H9 (cell line): Measurements from ENCODE around the gene BMPR1A. TPM values are rescaled to one million over a fixed set of nuclear protein-coding genes. Genes with fewer than 3 reads are reported as not detected.

Experiments
- DNase-seq: peaks from one replicate; pipeline ENCODE4 v3.0.0-alpha.2; 2017
- H2AFZ ChIP-seq: one replicate; pipeline ENCODE4 v1.6.1; 2013; ENCODE audit warnings: mild to moderate bottlenecking, low read length, control low read depth, moderate library complexity
- H2AK5ac ChIP-seq: 2 replicates; pipeline ENCODE4 v1.6.1; 2013; ENCODE audit warnings: low read length, control low read depth, mixed read lengths; ENCODE audit not compliant: insufficient read length
- H2BK120ac ChIP-seq: one replicate; pipeline ENCODE4 v1.6.1; 2013; ENCODE audit warnings: low read depth, mild to moderate bottlenecking, low read length, control low read depth, inconsistent platforms; ENCODE audit not compliant: poor library complexity, severe bottlenecking
- H2BK12ac ChIP-seq: 2 replicates; pipeline ENCODE4 v1.6.1; 2013; ENCODE audit warnings: low read length, control low read depth, mixed read lengths, low read depth; ENCODE audit not compliant: insufficient read length
- H2BK15ac ChIP-seq: 2 replicates; pipeline ENCODE4 v1.6.1; 2013; ENCODE audit warnings: low read depth, low read length, control low read depth
- H2BK20ac ChIP-seq: one replicate; pipeline ENCODE4 v1.6.1; 2013; ENCODE audit warnings: low read depth, mild to moderate bottlenecking, low read length, control low read depth, inconsistent platforms; ENCODE audit not compliant: poor library complexity, severe bottlenecking
- H2BK5ac ChIP-seq: 2 replicates; pipeline ENCODE4 v1.6.1; 2013; ENCODE audit warnings: low read length, control low read depth, mixed read lengths; ENCODE audit not compliant: insufficient read length
- H3K14ac ChIP-seq: 2 replicates; pipeline ENCODE4 v1.6.1; 2013; ENCODE audit warnings: low read length, control low read depth; ENCODE audit not compliant: insufficient read depth
- H3K18ac ChIP-seq: 2 replicates; pipeline ENCODE4 v1.6.1; 2013; ENCODE audit warnings: low read depth, mild to moderate bottlenecking, mixed read lengths, low read length, control low read depth; ENCODE audit not compliant: insufficient read length
- H3K23ac ChIP-seq: 2 replicates; pipeline ENCODE4 v1.6.1; 2013; ENCODE audit warnings: low read length, control low read depth, mixed read lengths, low read depth; ENCODE audit not compliant: insufficient read length
- H3K23me2 ChIP-seq: 2 replicates; pipeline ENCODE4 v1.6.1; 2013; ENCODE audit warnings: low read depth, mild to moderate bottlenecking, mixed read lengths, low read length, control low read depth; ENCODE audit not compliant: insufficient read length, poor library complexity, severe bottlenecking
- H3K27ac ChIP-seq: 2 replicates; pipeline ENCODE4 v1.5.1; 2013; ENCODE audit warnings: low read length, control low read depth, mixed read lengths, low read depth; ENCODE audit not compliant: insufficient read length
- H3K27me3 ChIP-seq: 2 replicates; pipeline ENCODE4 v1.6.1; 2013; ENCODE audit warnings: low read length, control low read depth, inconsistent platforms; ENCODE audit not compliant: insufficient read depth
- H3K4ac ChIP-seq: 2 replicates; pipeline ENCODE4 v1.6.1; 2013; ENCODE audit warnings: low read depth, mild to moderate bottlenecking, control low read depth, inconsistent platforms, low read length, moderate library complexity
- H3K4me1 ChIP-seq: 2 replicates; pipeline ENCODE4 v1.6.1; 2013; ENCODE audit warnings: low read length, control low read depth, inconsistent platforms; ENCODE audit not compliant: insufficient read depth
- H3K4me2 ChIP-seq: 2 replicates; pipeline ENCODE4 v1.6.1; 2013; ENCODE audit warnings: low read length, control low read depth, mixed read lengths; ENCODE audit not compliant: insufficient read length, insufficient read depth
- H3K56ac ChIP-seq: 2 replicates; pipeline ENCODE4 v1.6.1; 2013; ENCODE audit warnings: low read depth, mild to moderate bottlenecking, mixed read lengths, low read length, control low read depth; ENCODE audit not compliant: insufficient read length
- H3K79me1 ChIP-seq: 2 replicates; pipeline ENCODE4 v1.6.1; 2013; ENCODE audit warnings: low read depth, mild to moderate bottlenecking, moderate library complexity, low read length, control low read depth, inconsistent platforms; ENCODE audit not compliant: insufficient read depth, poor library complexity, severe bottlenecking
- H3K79me2 ChIP-seq: 2 replicates; pipeline ENCODE4 v1.6.1; 2013; ENCODE audit warnings: low read length, control low read depth, inconsistent platforms; ENCODE audit not compliant: insufficient read depth
- H3K9ac ChIP-seq: 2 replicates; pipeline ENCODE4 v1.6.1; 2013; ENCODE audit warnings: low read length, control low read depth, mixed read lengths; ENCODE audit not compliant: insufficient read length; ENCODE audit errors: extremely low read depth
- H3K9me3 ChIP-seq: one replicate; pipeline ENCODE4 v1.6.1; 2013; ENCODE audit warnings: low read depth, low read length, inconsistent platforms; ENCODE audit not compliant: control insufficient read depth
- H3T11ph ChIP-seq: one replicate; pipeline ENCODE4 v1.6.1; 2013; ENCODE audit warnings: mild to moderate bottlenecking, low read length, control low read depth, inconsistent platforms
- H4K20me1 ChIP-seq: one replicate; pipeline ENCODE4 v1.6.1; 2013; ENCODE audit not compliant: control insufficient read depth, insufficient read length, insufficient read depth
- H4K5ac ChIP-seq: 2 replicates; pipeline ENCODE4 v1.6.1; 2013; ENCODE audit warnings: low read depth, mild to moderate bottlenecking, mixed read lengths, low read length, control low read depth; ENCODE audit not compliant: insufficient read length
- H4K8ac ChIP-seq: replicated peaks from 2 replicates; pipeline ENCODE4 v1.6.1; 2013; ENCODE audit warnings: low read length, control low read depth, mixed read lengths, low read depth; ENCODE audit not compliant: insufficient read length
- H4K91ac ChIP-seq: 2 replicates; pipeline ENCODE4 v1.6.1; 2013; ENCODE audit warnings: low read depth, mild to moderate bottlenecking, moderate library complexity, mixed read lengths, low read length, control low read depth; ENCODE audit not compliant: insufficient read length
- H3K27ac Mint-ChIP-seq, 3 experiments: 2 replicates in 2 of 3; 3 replicates in 1 of 3; pipeline ENCODE4 v1.8.0; 2020 to 2021; ENCODE audit warnings: mixed read lengths in 3 of 3, mild to moderate bottlenecking in 1 of 3, moderate library complexity in 1 of 3
- H3K27me3 Mint-ChIP-seq: 2 replicates; pipeline ENCODE4 v1.8.0; 2021; ENCODE audit warnings: low read depth, mild to moderate bottlenecking, moderate library complexity, mixed read lengths
- H3K36me3 Mint-ChIP-seq, 3 experiments: 2 replicates in 2 of 3; 3 replicates in 1 of 3; pipeline ENCODE4 v1.8.0; 2020 to 2021; ENCODE audit warnings: low read depth in 3 of 3, mixed read lengths in 3 of 3; ENCODE audit not compliant: insufficient read depth in 1 of 3
- H3K4me1 Mint-ChIP-seq, 2 experiments: 2 replicates each; pipeline ENCODE4 v1.8.0; 2020; ENCODE audit warnings: mixed read lengths in 2 of 2
- H3K4me3 Mint-ChIP-seq, 2 experiments: 2 replicates in 1 of 2; 3 replicates in 1 of 2; pipeline ENCODE4 v1.8.0; 2020 to 2021; ENCODE audit warnings: mild to moderate bottlenecking in 2 of 2, mixed read lengths in 2 of 2, moderate library complexity in 1 of 2
- H3K9me3 Mint-ChIP-seq, 2 experiments: 2 replicates in 1 of 2; 3 replicates in 1 of 2; pipeline ENCODE4 v1.8.0; 2020; ENCODE audit warnings: mild to moderate bottlenecking in 2 of 2, mixed read lengths in 2 of 2, moderate library complexity in 1 of 2
- WGBS: extraction: QIAGEN DNeasy Blood & Tissue Kit; methylation state at CpG from one replicate; pipeline ENCODE4 v1.1.7; 2013; ENCODE audit warnings: missing lambda C conversion rate, low lambda C conversion rate, mixed read lengths; ENCODE audit not compliant: insufficient read length; ENCODE audit errors: extremely low coverage; 5-methylcytosine and 5-hydroxymethylcytosine counted together
- total RNA-seq: library from RNA; stranded (reverse); gene quantifications from 2 replicates; pipeline ENCODE4 v1.2.1, GENCODE V29; 2021
- TF ChIP-seq, protein P1 (sequence below): fragments of 200-600 bp; sonication (generic); conservative IDR thresholded peaks from 3 replicates; pipeline ENCODE4 v1.8.0; 2021; ENCODE audit warnings: antibody characterized with exemption, mild to moderate bottlenecking

BMPR1A gene
- total RNA-seq, 1 experiment from 2014 or later, result 138 TPM

- H3K14ac ChIP-seq, result 0 out of 2 replicates have a peak overlapping the region, but pooled peaks have one; percentile 16
- H3K27me3 ChIP-seq, result no peaks in the 10 kb centered on the region
- H2BK15ac ChIP-seq, result no peak overlapping the region
- H2AFZ ChIP-seq, result no peak overlapping the region
- no peaks in the 10 kb centered on the region for H3K79me1 ChIP-seq
- no peak overlapping the region for H3K56ac ChIP-seq
- no peaks in the 10 kb centered on the region for H3K79me2 ChIP-seq
- H3K9me3 ChIP-seq, result no peaks in the 10 kb centered on the region
- no peak overlapping the region for H3K4ac ChIP-seq
- no peak overlapping the region for H3K23ac ChIP-seq
- Mint-ChIP-seq H3K27ac (no peak overlapping the region), H3K27me3 (no peaks in the 10 kb centered on the region), H3K4me1 (peaks cover 38 to 40% of the 10 kb centered on the region in 2 experiments), H3K36me3 (no peaks in the 10 kb centered on the region), H3K4me3 (no peak overlapping the region; a peak in 1 of 5 replicates), H3K9me3 (no peaks in the 10 kb centered on the region; a peak in 1 of 5 replicates)
- H4K5ac ChIP-seq, result no peak overlapping the region
- H3K27ac ChIP-seq, result no peak overlapping the region
- H3T11ph ChIP-seq, result no peak overlapping the region
- H2AK5ac ChIP-seq, result no peak overlapping the region
- TF ChIP-seq, protein P1, sequence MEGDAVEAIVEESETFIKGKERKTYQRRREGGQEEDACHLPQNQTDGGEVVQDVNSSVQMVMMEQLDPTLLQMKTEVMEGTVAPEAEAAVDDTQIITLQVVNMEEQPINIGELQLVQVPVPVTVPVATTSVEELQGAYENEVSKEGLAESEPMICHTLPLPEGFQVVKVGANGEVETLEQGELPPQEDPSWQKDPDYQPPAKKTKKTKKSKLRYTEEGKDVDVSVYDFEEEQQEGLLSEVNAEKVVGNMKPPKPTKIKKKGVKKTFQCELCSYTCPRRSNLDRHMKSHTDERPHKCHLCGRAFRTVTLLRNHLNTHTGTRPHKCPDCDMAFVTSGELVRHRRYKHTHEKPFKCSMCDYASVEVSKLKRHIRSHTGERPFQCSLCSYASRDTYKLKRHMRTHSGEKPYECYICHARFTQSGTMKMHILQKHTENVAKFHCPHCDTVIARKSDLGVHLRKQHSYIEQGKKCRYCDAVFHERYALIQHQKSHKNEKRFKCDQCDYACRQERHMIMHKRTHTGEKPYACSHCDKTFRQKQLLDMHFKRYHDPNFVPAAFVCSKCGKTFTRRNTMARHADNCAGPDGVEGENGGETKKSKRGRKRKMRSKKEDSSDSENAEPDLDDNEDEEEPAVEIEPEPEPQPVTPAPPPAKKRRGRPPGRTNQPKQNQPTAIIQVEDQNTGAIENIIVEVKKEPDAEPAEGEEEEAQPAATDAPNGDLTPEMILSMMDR, result no peak
- H3K18ac ChIP-seq, result no peak overlapping the region
- no peak for DNase-seq
- no peak overlapping the region for H4K8ac ChIP-seq
- H3K4me2 ChIP-seq, result no peak overlapping the region
- H2BK20ac ChIP-seq, result no peak overlapping the region
- no peak overlapping the region for H2BK12ac ChIP-seq
- H4K20me1 ChIP-seq, result no peaks in the 10 kb centered on the region
- no peak overlapping the region for H2BK5ac ChIP-seq
- no CpG with 5 or more reads among the region's 8 CpGs for WGBS
- H3K4me1 ChIP-seq, result no peaks in the 10 kb centered on the region; the same call in 1 of the 2 replicates
- H2BK120ac ChIP-seq, result no peak overlapping the region
- peaks cover 8% of the 10 kb centered on the region for H3K23me2 ChIP-seq
- H3K9ac ChIP-seq, result no peak overlapping the region
- H4K91ac ChIP-seq, result no peak overlapping the region
Measured at GRCh38 chr10:86708068-86708782, 48.2 kb upstream of the BMPR1A start.
